Gastroesophageal sphincter (tissue), 4 donors: Measurements from ENCODE around the gene SLC25A28. TPM values are rescaled to one million over a fixed set of nuclear protein-coding genes. Genes with fewer than 3 reads are reported as not detected.

ENCODE experiments used
- ATAC-seq: fragments of 150-250 bp; one replicate; pipeline ENCODE4 v1.9.1; 2016; ENCODE audit warnings: mild to moderate bottlenecking, moderate library complexity
- H3K27ac ChIP-seq, 4 donors: fragments of 200-600 bp; sonication (generic) in 3 of 4; 1 replicate in 3 of 4; 2 replicates in 1 of 4; pipeline ENCODE4 v1.5.1; 2016 to 2019
- H3K27me3 ChIP-seq: fragments of 200-600 bp; sonication (generic); one replicate; pipeline ENCODE4 v1.5.1; 2019
- H3K36me3 ChIP-seq, 2 donors: fragments of 200-600 bp; sonication (generic); one replicate each; pipeline ENCODE4 v1.5.1; 2019; ENCODE audit warnings: control low read depth in 1 of 2
- H3K4me1 ChIP-seq, 3 donors: fragments of 200-600 bp; sonication (generic); 1 replicate in 2 of 3; 2 replicates in 1 of 3; pipeline ENCODE4 v1.5.1; 2016 to 2019; ENCODE audit warnings: control low read depth in 2 of 3
- H3K4me3 ChIP-seq, 2 donors: fragments of 200-600 bp; sonication (generic); one replicate each; pipeline ENCODE4 v1.5.1; 2019; ENCODE audit warnings: mild to moderate bottlenecking in 1 of 2, moderate library complexity in 1 of 2
- H3K9me3 ChIP-seq, 3 donors: fragments of 200-600 bp; sonication (generic); one replicate each; pipeline ENCODE4 v1.5.1; 2017 to 2019; ENCODE audit warnings: control low read depth in 2 of 3
- EP300 ChIP-seq: sonication (generic); formaldehyde crosslinking; IDR thresholded peaks from one replicate; pipeline ENCODE4 v1.6.1; 2017; ENCODE audit warnings: antibody characterized with exemption, mild to moderate bottlenecking
- POLR2A ChIP-seq, 2 donors: fragments of 450-650 bp; IDR thresholded peaks; one replicate each; pipeline ENCODE4 v1.6.1; 2017; ENCODE audit warnings: antibody characterized with exemption in 2 of 2, mild to moderate bottlenecking in 2 of 2, moderate library complexity in 1 of 2
- POLR2AphosphoS5 ChIP-seq: sonication (generic); formaldehyde crosslinking; IDR thresholded peaks from one replicate; pipeline ENCODE4 v1.6.1; 2017; ENCODE audit warnings: antibody characterized with exemption
- WGBS, 2 donors: methylation state at CpG; one replicate each; pipeline ENCODE4 v1.1.5; 2018; ENCODE audit warnings: low coverage in 1 of 2; 5-methylcytosine and 5-hydroxymethylcytosine counted together
- total RNA-seq, 4 donors: library from RNA; depleted of rRNA; stranded (reverse); fragments of >200 nt; gene quantifications; one replicate each; pipeline ENCODE4 v1.1.0, GENCODE V29; 2016
- TF ChIP-seq, protein P1 (sequence below), 4 experiments: fragments of 200-600 bp in 2 of 4; fragments of 450-650 bp in 2 of 4; sonication (generic) in 1 of 4; IDR thresholded peaks; one replicate each; pipeline ENCODE4 v1.5.1; 2017 to 2019; ENCODE audit warnings: antibody characterized with exemption in 4 of 4, mild to moderate bottlenecking in 2 of 4, moderate library complexity in 2 of 4

The SLC25A28 gene
- total RNA-seq, 4 donors from 2014 or later = 18.6 to 55.6 (median 33.3) TPM

- TF ChIP-seq POLR2A (IDR thresholded peaks at IDR 0.05) (no peak), EP300 (no peak), POLR2AphosphoS5 (no peak)
- TF ChIP-seq, protein P1, sequence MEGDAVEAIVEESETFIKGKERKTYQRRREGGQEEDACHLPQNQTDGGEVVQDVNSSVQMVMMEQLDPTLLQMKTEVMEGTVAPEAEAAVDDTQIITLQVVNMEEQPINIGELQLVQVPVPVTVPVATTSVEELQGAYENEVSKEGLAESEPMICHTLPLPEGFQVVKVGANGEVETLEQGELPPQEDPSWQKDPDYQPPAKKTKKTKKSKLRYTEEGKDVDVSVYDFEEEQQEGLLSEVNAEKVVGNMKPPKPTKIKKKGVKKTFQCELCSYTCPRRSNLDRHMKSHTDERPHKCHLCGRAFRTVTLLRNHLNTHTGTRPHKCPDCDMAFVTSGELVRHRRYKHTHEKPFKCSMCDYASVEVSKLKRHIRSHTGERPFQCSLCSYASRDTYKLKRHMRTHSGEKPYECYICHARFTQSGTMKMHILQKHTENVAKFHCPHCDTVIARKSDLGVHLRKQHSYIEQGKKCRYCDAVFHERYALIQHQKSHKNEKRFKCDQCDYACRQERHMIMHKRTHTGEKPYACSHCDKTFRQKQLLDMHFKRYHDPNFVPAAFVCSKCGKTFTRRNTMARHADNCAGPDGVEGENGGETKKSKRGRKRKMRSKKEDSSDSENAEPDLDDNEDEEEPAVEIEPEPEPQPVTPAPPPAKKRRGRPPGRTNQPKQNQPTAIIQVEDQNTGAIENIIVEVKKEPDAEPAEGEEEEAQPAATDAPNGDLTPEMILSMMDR (IDR thresholded peaks at IDR 0.05) = no peak
- Histone ChIP-seq H3K9me3 (no peaks in the 10 kb centered on the region), H3K4me3 (peak overlapping the region; percentile 48 to 90), H3K27me3 (no peaks in the 10 kb centered on the region), H3K36me3 (peaks cover 0 to 11% of the 10 kb centered on the region in 2 donors), H3K27ac (peak overlapping the region; percentile 8 to 99 (median 92)), H3K4me1 (peaks cover 0 to 57% (median 30%) of the 10 kb centered on the region in 3 donors)
- ATAC-seq = no peak
- WGBS, 2 donors = 0 to 1% methylated on average over 7 to 9 of the region's 9 CpGs
Measured at GRCh38 chr10:99619090-99619800, 994 bp downstream of the SLC25A28 start.

GRCh38 chr10:99617696-99618095 lies 2.5 kb downstream of the SLC25A28 start:
- peaks cover 0 to 24% of the 10 kb centered on the region in 2 donors for H3K36me3 ChIP-seq
- peaks cover 0 to 57% (median 30%) of the 10 kb centered on the region in 3 donors for H3K4me1 ChIP-seq
- ATAC-seq = no peak
- no peaks in the 10 kb centered on the region for H3K9me3 ChIP-seq
- WGBS, 2 donors = 36 to 45% methylated on average over 2 of the region's 2 CpGs
- TF ChIP-seq EP300 = no peak
- no peak overlapping the region for H3K27ac ChIP-seq
- H3K27me3 ChIP-seq = no peaks in the 10 kb centered on the region
- H3K4me3 ChIP-seq = no peak overlapping the region

DNA sequence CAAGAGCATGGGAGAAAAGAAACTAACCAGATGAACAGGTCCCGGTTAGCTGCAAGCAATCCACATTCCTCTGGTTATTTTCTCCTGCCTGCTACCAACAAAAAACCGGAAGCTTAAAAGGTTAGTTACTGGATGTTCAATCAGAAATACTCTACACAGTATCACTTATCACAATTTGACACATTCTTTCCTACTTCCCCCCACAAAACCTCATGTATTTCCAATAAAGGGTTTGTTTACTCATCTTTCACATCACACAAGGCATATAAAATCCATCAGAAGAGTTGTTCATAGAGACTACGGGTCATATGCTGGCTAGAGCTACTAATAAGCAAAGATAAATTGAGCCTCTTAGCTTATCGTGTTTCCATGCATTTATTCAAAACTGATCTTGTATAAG lies 4.8 kb downstream of the SLC25A28 start:
- Histone ChIP-seq H3K4me3 (no peak overlapping the region), H3K27me3 (no peaks in the 10 kb centered on the region), H3K27ac (no peak overlapping the region), H3K4me1 (peaks cover 0 to 60% (median 25%) of the 10 kb centered on the region in 3 donors), H3K36me3 (peaks cover 0 to 39% of the 10 kb centered on the region in 2 donors), H3K9me3 (no peaks in the 10 kb centered on the region)
- WGBS, 2 donors = 50 to 79% methylated on average over 2 to 4 of the region's 4 CpGs
- no peak for TF ChIP-seq EP300
- no peak for TF ChIP-seq POLR2A (IDR thresholded peaks at IDR 0.05)
- TF ChIP-seq, protein P1 (IDR thresholded peaks at IDR 0.05) = no peak
- TF ChIP-seq POLR2AphosphoS5 = no peak
- no peak for ATAC-seq

GRCh38 chr10:99612167-99612831 lies 7.9 kb downstream of the SLC25A28 start:
- TF ChIP-seq EP300 (no peak), POLR2AphosphoS5 (peak; percentile 34)
- TF ChIP-seq, protein P1 (IDR thresholded peaks at IDR 0.05) = peak; percentile 79 to 86 (median 81)
- Histone ChIP-seq H3K4me3 (no peak overlapping the region), H3K27me3 (no peaks in the 10 kb centered on the region), H3K9me3 (no peaks in the 10 kb centered on the region), H3K36me3 (peaks cover 0 to 54% of the 10 kb centered on the region in 2 donors), H3K27ac (peak overlapping the region in 1 of 4 donors; percentile 14), H3K4me1 (peaks cover 0 to 37% (median 7%) of the 10 kb centered on the region in 3 donors)
- WGBS, 2 donors = 0 to 22% methylated on average over 2 to 7 of the region's 7 CpGs
- peak; percentile 53 for ATAC-seq

- ATAC-seq = no peak
- WGBS, 2 donors = 63 to 65% methylated on average over 4 of the region's 4 CpGs
- no peak overlapping the region for H3K4me3 ChIP-seq
- peaks cover 0 to 27% (median 0%) of the 10 kb centered on the region in 3 donors for H3K4me1 ChIP-seq
- H3K36me3 ChIP-seq = peaks cover 0 to 54% of the 10 kb centered on the region in 2 donors
- no peaks in the 10 kb centered on the region for H3K27me3 ChIP-seq
- TF ChIP-seq POLR2A (IDR thresholded peaks at IDR 0.05) (no peak), EP300 (no peak)
- TF ChIP-seq, protein P1 (IDR thresholded peaks at IDR 0.05) = no peak
- H3K9me3 ChIP-seq = no peaks in the 10 kb centered on the region
- H3K27ac ChIP-seq = no peak overlapping the region
Measured at GRCh38 chr10:99611326-99611725, 8.9 kb downstream of the SLC25A28 start.
